Measurements from ENCODE around the gene GUCY2D.

GUCY2D gene

GRCh38 chr17:7988750-7989178, 13.7 kb upstream of the GUCY2D start:
- TF ChIP-seq CTCF (IDR thresholded peaks at IDR 0.05; ENCODE audit: low read depth, low read length), result peak; percentile 27; the same call in 1 of the 2 replicates
- DNase-seq, result peak; percentile 51
- Histone ChIP-seq H3K27ac (no peak overlapping the region), H3K9me3 (ENCODE audit: severe bottlenecking) (no peaks in the 10 kb centered on the region), H3K36me3 (no peaks in the 10 kb centered on the region), H3K4me3 (ENCODE audit: low read depth, low read length) (no peak overlapping the region), H3K27me3 (ENCODE audit: insufficient read depth, low read depth, severe bottlenecking) (no peaks in the 10 kb centered on the region)

GRCh38 chr17:7989781-7990655, 12.4 kb upstream of the GUCY2D start:
- peak; percentile 73 for DNase-seq
- no peak overlapping the region for H3K4me3 ChIP-seq (ENCODE audit: low read depth, low read length)
- no peaks in the 10 kb centered on the region for H3K27me3 ChIP-seq (ENCODE audit: insufficient read depth, low read depth, severe bottlenecking)
- H3K27ac ChIP-seq, result no peak overlapping the region
- H3K9me3 ChIP-seq (ENCODE audit: severe bottlenecking), result no peaks in the 10 kb centered on the region
- H3K36me3 ChIP-seq, result no peaks in the 10 kb centered on the region
- TF ChIP-seq CTCF (IDR thresholded peaks at IDR 0.05; ENCODE audit: low read depth, low read length), result peak; percentile 82

- no peak overlapping the region for H3K27ac ChIP-seq
- H3K9me3 ChIP-seq (ENCODE audit: severe bottlenecking), result no peaks in the 10 kb centered on the region
- no peaks in the 10 kb centered on the region for H3K27me3 ChIP-seq (ENCODE audit: insufficient read depth, low read depth, severe bottlenecking)
- no peak overlapping the region for H3K4me3 ChIP-seq (ENCODE audit: low read depth, low read length)
- DNase-seq, result no peak
- H3K36me3 ChIP-seq, result no peaks in the 10 kb centered on the region
- TF ChIP-seq CTCF (IDR thresholded peaks at IDR 0.05; ENCODE audit: low read depth, low read length), result no peak
Measured at GRCh38 chr17:7992516-7992915, 9.9 kb upstream of the GUCY2D start.

GRCh38 chr17:7992924-7993323, 9.5 kb upstream of the GUCY2D start:
- Histone ChIP-seq H3K36me3 (no peaks in the 10 kb centered on the region), H3K4me3 (ENCODE audit: low read depth, low read length) (no peak overlapping the region), H3K9me3 (ENCODE audit: severe bottlenecking) (no peaks in the 10 kb centered on the region), H3K27ac (no peak overlapping the region), H3K27me3 (ENCODE audit: insufficient read depth, low read depth, severe bottlenecking) (no peaks in the 10 kb centered on the region)
- no peak for TF ChIP-seq CTCF (IDR thresholded peaks at IDR 0.05; ENCODE audit: low read depth, low read length)
- no peak for DNase-seq

- peak overlapping the region; percentile 79 for H3K27ac ChIP-seq
- no peak for TF ChIP-seq CTCF (IDR thresholded peaks at IDR 0.05; ENCODE audit: low read depth, low read length)
Measured at GRCh38 chr17:7993972-7994589, 8.3 kb upstream of the GUCY2D start.

More at GRCh38 chr17:7993972-7994589, 8.3 kb upstream of the GUCY2D start:
- DNase-seq, result peak; percentile 70
- Histone ChIP-seq H3K36me3 (no peaks in the 10 kb centered on the region), H3K4me3 (ENCODE audit: low read depth, low read length) (peak overlapping the region; percentile 37), H3K9me3 (ENCODE audit: severe bottlenecking) (no peaks in the 10 kb centered on the region), H3K27me3 (ENCODE audit: insufficient read depth, low read depth, severe bottlenecking) (no peaks in the 10 kb centered on the region)
